Sigmoid colon (tissue), 7 donors: ENCODE data around the gene SGK2. TPM values are rescaled to one million over a fixed set of nuclear protein-coding genes. Genes with fewer than 3 reads are reported as not detected.
"Not testable (repeated sequence)": the region's sequence is repeated elsewhere in the genome, so short reads cannot be mapped to it uniquely, and the experiment has no call there.

ENCODE experiments used
- DNase-seq: peaks from one replicate; pipeline ENCODE4 v3.0.0-alpha.2; 2019
- H3K27ac ChIP-seq, 4 donors: fragments of 200-600 bp; sonication (generic); one replicate each; pipeline ENCODE4 v1.5.1; 2016 to 2019; ENCODE audit warnings: mild to moderate bottlenecking in 1 of 4
- H3K27me3 ChIP-seq, 3 donors: fragments of 200-600 bp; sonication (generic); one replicate each; pipeline ENCODE4 v1.5.1; 2019; ENCODE audit warnings: mild to moderate bottlenecking in 1 of 3
- H3K36me3 ChIP-seq, 4 donors: fragments of 200-600 bp; sonication (generic); one replicate each; pipeline ENCODE4 v1.5.1; 2016 to 2019
- H3K4me1 ChIP-seq, 4 donors: fragments of 200-600 bp; sonication (generic); one replicate each; pipeline ENCODE4 v1.5.1; 2017 to 2019
- H3K4me3 ChIP-seq, 4 donors: fragments of 200-600 bp; sonication (generic); one replicate each; pipeline ENCODE4 v1.5.1; 2017 to 2019; ENCODE audit warnings: mild to moderate bottlenecking in 2 of 4, moderate library complexity in 1 of 4
- H3K9me3 ChIP-seq, 4 donors: fragments of 200-600 bp in 3 of 4; sonication (generic) in 3 of 4; one replicate each; pipeline versions ENCODE4 v1.5.1 to v1.6.1; 2013 to 2019
- EP300 ChIP-seq, 4 donors: sonication (generic); formaldehyde crosslinking; IDR thresholded peaks; one replicate each; pipeline ENCODE4 v1.6.1; 2017; ENCODE audit warnings: antibody characterized with exemption in 4 of 4
- POLR2A ChIP-seq, 2 donors: fragments of 450-650 bp; IDR thresholded peaks; one replicate each; pipeline ENCODE4 v1.6.1; 2016; ENCODE audit warnings: antibody characterized with exemption in 2 of 2, mild to moderate bottlenecking in 2 of 2, moderate library complexity in 2 of 2
- POLR2AphosphoS5 ChIP-seq, 4 donors: sonication (generic); formaldehyde crosslinking; IDR thresholded peaks; one replicate each; pipeline ENCODE4 v1.6.1; 2017; ENCODE audit warnings: antibody characterized with exemption in 4 of 4
- WGBS, 2 donors: extraction: QIAGEN DNeasy Blood & Tissue Kit; methylation state at CpG; one replicate each; pipeline ENCODE4 v1.1.7; 2013; 5-methylcytosine and 5-hydroxymethylcytosine counted together
- intact Hi-C: fragments of 100-400 bp; cut with DNase I; formaldehyde crosslinking; loops from one replicate; pipeline ENCODE4 v1.15.1; 2023
- polyA plus RNA-seq, 3 donors: library from polyadenylated mRNA; stranded (reverse); fragments of 200-250 nt; gene quantifications; one replicate each; pipeline ENCODE4 v1.2.3, GENCODE V29; 2013
- total RNA-seq, 4 donors: library from RNA; depleted of rRNA; stranded (reverse); fragments of >200 nt; gene quantifications; one replicate each; pipeline ENCODE4 v1.1.0, GENCODE V29; 2016
- TF ChIP-seq, protein P1 (sequence below), 4 experiments: fragments of 450-650 bp in 3 of 4; fragments of 200-600 bp in 1 of 4; IDR thresholded peaks; one replicate each; pipeline ENCODE4 v1.5.1; 2016 to 2019; ENCODE audit warnings: antibody characterized with exemption in 4 of 4, mild to moderate bottlenecking in 3 of 4, moderate library complexity in 2 of 4
- donor health status: healthy with polysubstance abuse.
- donor health status: Bipolar disorder and iron deficiency.
- donor health status: healthy.

The SGK2 gene
- total and polyA plus RNA-seq, 7 donors = 0.66 to 114 (median 27.3) TPM; not detected in 1

DNA sequence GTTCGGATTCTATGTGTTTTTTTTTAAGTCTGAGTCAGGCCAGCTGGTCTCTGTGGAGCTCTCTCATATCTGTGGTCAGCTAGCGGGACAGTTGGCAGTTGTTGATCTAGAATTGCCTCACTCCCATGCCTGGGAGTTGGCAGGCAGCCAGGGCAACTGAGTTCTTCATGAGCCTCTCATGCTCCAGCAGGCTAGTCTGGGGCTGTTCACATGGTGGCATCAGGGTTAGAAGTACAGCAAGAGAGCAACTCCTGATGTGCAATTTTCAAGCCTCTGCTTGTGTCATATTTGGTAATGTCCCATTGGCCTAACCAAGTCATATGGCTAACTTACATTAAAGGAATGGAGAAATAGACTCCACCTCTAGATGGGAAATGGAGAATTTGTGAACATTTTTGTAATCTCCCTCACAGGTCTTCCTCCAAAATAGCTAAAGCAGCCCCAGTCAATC is 25.2 kb downstream of the SGK2 start:
- Histone ChIP-seq H3K27me3 (no peaks in the 10 kb centered on the region), H3K27ac (no peak overlapping the region), H3K36me3 (no peaks in the 10 kb centered on the region), H3K4me3 (no peak overlapping the region), H3K4me1 (peaks cover 0 to 7% (median 0%) of the 10 kb centered on the region in 4 donors), H3K9me3 (no peaks in the 10 kb centered on the region)
- whole genome bisulfite sequencing, 2 donors = 63 to 64% methylated on average over 2 of the region's 2 CpGs
- no peak for TF ChIP-seq EP300 (IDR thresholded peaks at IDR 0.05)
- no peak for TF ChIP-seq POLR2AphosphoS5 (IDR thresholded peaks at IDR 0.05)
- TF ChIP-seq, protein P1, sequence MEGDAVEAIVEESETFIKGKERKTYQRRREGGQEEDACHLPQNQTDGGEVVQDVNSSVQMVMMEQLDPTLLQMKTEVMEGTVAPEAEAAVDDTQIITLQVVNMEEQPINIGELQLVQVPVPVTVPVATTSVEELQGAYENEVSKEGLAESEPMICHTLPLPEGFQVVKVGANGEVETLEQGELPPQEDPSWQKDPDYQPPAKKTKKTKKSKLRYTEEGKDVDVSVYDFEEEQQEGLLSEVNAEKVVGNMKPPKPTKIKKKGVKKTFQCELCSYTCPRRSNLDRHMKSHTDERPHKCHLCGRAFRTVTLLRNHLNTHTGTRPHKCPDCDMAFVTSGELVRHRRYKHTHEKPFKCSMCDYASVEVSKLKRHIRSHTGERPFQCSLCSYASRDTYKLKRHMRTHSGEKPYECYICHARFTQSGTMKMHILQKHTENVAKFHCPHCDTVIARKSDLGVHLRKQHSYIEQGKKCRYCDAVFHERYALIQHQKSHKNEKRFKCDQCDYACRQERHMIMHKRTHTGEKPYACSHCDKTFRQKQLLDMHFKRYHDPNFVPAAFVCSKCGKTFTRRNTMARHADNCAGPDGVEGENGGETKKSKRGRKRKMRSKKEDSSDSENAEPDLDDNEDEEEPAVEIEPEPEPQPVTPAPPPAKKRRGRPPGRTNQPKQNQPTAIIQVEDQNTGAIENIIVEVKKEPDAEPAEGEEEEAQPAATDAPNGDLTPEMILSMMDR (IDR thresholded peaks at IDR 0.05) = no peak
- no peak for TF ChIP-seq POLR2A (IDR thresholded peaks at IDR 0.05)
- intact Hi-C loops = no loop called here
- no peak for DNase-seq

DNA sequence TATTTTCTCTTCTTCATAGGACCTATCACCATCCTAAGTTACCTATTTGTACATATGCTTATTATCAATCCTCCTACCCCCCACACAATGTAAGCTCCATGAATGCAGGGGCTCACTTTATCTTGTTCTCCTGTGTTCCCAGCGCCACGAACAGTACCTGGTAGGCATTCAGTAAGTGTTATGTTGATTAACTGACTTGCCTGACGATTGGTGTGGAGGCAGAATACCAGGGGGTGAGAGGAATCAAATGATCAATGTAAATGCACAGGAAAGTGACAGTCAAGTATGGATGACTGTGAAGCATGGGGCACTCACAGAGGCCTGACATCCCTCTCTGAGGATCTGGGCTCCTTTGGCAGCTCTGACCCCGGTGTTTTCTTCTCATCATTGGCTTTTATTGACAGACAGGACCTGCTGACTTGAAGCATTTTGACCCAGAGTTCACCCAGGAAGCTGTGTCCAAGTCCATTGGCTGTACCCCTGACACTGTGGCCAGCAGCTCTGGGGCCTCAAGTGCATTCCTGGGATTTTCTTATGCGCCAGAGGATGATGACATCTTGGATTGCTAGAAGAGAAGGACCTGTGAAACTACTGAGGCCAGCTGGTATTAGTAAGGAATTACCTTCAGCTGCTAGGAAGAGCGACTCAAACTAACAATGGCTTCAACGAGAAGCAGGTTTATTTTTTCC is 25.8 kb downstream of the SGK2 start:
- no peaks in the 10 kb centered on the region for H3K27me3 ChIP-seq
- peaks cover 0 to 6% (median under 1%) of the 10 kb centered on the region in 4 donors for H3K4me1 ChIP-seq
- intact Hi-C loops = no loop called here
- no peaks in the 10 kb centered on the region for H3K9me3 ChIP-seq
- no peak for DNase-seq
- 87 to 92% methylated on average over 7 of the region's 7 CpGs for WGBS, 2 donors
- TF ChIP-seq POLR2A (IDR thresholded peaks at IDR 0.05) (no peak), POLR2AphosphoS5 (IDR thresholded peaks at IDR 0.05) (no peak), EP300 (IDR thresholded peaks at IDR 0.05) (no peak)
- TF ChIP-seq, protein P1 (IDR thresholded peaks at IDR 0.05) = no peak
- no peak overlapping the region for H3K27ac ChIP-seq
- no peak overlapping the region for H3K4me3 ChIP-seq
- no peaks in the 10 kb centered on the region for H3K36me3 ChIP-seq

DNA sequence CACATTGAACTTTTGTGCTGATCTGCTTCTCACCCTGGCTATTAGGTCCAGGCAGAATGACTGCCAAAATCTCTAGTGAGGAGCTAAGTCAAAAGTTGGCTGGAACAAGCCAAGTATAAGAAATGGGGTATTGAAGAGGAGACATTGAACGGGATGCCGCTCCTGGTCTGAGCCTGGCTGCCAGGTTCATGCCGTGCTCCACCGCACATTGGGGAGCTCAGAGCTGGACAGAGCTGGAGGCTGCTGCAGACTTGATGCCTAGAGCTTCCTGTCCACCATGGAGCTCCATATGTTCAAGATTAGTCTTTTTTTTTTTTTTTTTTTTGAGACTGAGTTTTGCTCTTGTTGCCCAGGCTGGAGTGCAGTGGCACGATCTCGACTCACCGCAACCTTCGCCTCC is 27.8 kb downstream of the SGK2 start:
- H3K36me3 ChIP-seq = no peaks in the 10 kb centered on the region
- DNase-seq = no peak
- H3K27me3 ChIP-seq = no peaks in the 10 kb centered on the region
- 86 to 91% methylated on average over 8 of the region's 8 CpGs for WGBS, 2 donors
- TF ChIP-seq EP300 (IDR thresholded peaks at IDR 0.05) (no peak), POLR2AphosphoS5 (IDR thresholded peaks at IDR 0.05) (no peak), POLR2A (IDR thresholded peaks at IDR 0.05) (no peak)
- TF ChIP-seq, protein P1 (IDR thresholded peaks at IDR 0.05) = no peak
- no peaks in the 10 kb centered on the region for H3K9me3 ChIP-seq
- H3K4me3 ChIP-seq = no peak overlapping the region
- H3K4me1 ChIP-seq = peaks cover 0 to 15% (median 11%) of the 10 kb centered on the region in 4 donors
- H3K27ac ChIP-seq = no peak overlapping the region
- intact Hi-C loops = no loop called here

DNA sequence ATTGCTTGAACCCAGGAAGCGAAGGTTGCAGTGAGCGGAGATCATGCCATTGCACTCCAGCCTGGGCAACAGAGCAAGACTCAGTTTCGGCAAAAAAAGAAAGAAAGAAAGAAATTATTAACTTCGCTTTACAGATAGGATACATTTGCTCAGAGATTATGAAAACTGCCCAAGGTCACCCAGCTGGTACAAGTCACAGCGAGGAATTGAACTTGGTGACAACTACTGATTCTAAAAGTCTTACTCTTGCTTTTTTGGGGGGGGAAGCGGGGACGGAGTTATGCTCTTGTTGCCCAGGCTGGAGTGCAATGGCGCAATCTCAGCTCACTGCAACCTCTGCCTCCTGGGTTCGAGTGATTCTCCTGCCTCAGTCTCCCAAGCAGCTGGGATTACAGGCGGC is 29.7 kb downstream of the SGK2 start:
- intact Hi-C loops = not testable (repeated sequence)

DNA sequence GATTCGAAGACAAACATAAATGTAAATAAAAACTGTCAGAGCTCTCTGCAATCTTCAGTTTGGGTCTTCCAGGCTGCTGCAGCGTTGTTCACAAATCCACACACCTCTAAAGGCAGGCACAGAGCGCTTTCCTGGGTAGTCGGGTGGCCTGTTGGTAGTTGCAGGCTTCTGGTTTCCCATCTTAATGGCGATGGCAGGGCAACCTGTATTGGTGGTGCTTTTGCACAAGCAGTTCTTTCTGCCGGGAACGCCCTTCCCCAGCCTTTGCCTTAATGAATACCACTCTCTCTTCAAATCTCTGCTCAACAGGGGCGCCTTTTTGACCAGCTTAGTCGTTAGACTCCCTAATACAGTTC is 31.2 kb downstream of the SGK2 start:
- intact Hi-C loops = loop anchor here (2.0 kb wide), 2 partner anchors 51 to 131 kb away; no protein-coding TSS in a partner anchor
- Histone ChIP-seq H3K27ac (peak overlapping the region; percentile 76 to 90 (median 82)), H3K4me3 (peak overlapping the region; percentile 67 to 82 (median 76)), H3K27me3 (no peaks in the 10 kb centered on the region), H3K36me3 (peaks cover 0 to 3% (median 0%) of the 10 kb centered on the region in 4 donors), H3K4me1 (peaks cover 0 to 22% (median 18%) of the 10 kb centered on the region in 4 donors), H3K9me3 (no peaks in the 10 kb centered on the region)
- 21 to 29% methylated on average over 9 of the region's 9 CpGs for WGBS, 2 donors
- no peak for TF ChIP-seq POLR2A (IDR thresholded peaks at IDR 0.05)
- TF ChIP-seq EP300 (IDR thresholded peaks at IDR 0.05) = no peak
- TF ChIP-seq, protein P1 (IDR thresholded peaks at IDR 0.05) = no peak
- no peak for TF ChIP-seq POLR2AphosphoS5 (IDR thresholded peaks at IDR 0.05)
- peak; percentile 61 for DNase-seq

More for the DNA sequence above, 29.7 kb downstream of the SGK2 start:
- WGBS, 2 donors = 95% methylated on average over 10 of the region's 10 CpGs
- H3K36me3 ChIP-seq, H3K27ac ChIP-seq, H3K9me3 ChIP-seq, H3K27me3 ChIP-seq, H3K4me3 ChIP-seq: not testable (repeated sequence)
- H3K4me1 ChIP-seq = peaks cover 0 to 22% (median 18%) of the 10 kb centered on the region in 4 donors
- DNase-seq = peak; percentile 29
